ENCODE results near the gene ZCCHC14.

- TF ChIP-seq POLR2A (IDR thresholded peaks at IDR 0.05) (no peak), CTCF (IDR thresholded peaks at IDR 0.05) (no peak)
Measured at GRCh38 chr16:87470332-87470731, 22.5 kb downstream of the ZCCHC14 start.

All from upper lobe of left lung (tissue), 4 donors.